ENCODE results near the gene OBP2B.
"Not testable (repeated sequence)": the region's sequence is repeated elsewhere in the genome, so short reads cannot be mapped to it uniquely, and the experiment has no call there.

OBP2B gene

DNA sequence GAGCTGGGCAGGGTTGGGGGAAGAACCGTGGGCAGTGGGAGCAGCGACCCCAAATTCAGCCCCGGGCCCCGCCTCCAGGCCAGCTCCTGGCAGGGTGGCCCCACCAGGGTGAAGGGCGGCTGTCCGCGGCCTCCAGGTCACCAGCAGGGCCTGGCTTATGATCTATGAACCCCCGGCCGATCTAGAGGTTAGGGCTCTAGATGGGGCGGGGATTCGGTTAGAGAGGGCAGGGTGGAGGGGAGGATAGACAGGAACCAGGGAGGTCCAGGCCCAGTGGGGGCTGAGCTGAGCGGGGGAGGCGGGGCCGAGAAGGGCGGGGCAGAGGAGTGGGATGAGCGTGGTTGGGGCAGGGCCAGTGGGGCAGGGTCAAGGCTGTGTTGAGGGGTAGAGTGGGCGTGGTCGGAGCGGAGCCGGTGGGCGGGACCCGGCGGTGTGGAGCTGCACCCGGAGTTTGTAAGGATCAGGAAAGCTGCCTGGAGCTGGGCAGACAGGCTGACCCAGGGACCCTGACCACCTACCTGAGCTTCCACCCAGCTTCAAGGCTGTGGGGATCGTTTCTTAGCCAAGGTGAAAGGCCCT lies 29.3 kb upstream of the OBP2B start:
- no peak for DNase-seq (ENCODE audit: low read depth)

- DNase-seq (ENCODE audit: low read depth), result no peak
These were observed 28.1 kb upstream of the OBP2B start for GRCh38 chr9:133237035-133237731.

- not testable (repeated sequence) for DNase-seq (ENCODE audit: low read depth)
These were observed 27.4 kb upstream of the OBP2B start for GRCh38 chr9:133236291-133237034.

DNA sequence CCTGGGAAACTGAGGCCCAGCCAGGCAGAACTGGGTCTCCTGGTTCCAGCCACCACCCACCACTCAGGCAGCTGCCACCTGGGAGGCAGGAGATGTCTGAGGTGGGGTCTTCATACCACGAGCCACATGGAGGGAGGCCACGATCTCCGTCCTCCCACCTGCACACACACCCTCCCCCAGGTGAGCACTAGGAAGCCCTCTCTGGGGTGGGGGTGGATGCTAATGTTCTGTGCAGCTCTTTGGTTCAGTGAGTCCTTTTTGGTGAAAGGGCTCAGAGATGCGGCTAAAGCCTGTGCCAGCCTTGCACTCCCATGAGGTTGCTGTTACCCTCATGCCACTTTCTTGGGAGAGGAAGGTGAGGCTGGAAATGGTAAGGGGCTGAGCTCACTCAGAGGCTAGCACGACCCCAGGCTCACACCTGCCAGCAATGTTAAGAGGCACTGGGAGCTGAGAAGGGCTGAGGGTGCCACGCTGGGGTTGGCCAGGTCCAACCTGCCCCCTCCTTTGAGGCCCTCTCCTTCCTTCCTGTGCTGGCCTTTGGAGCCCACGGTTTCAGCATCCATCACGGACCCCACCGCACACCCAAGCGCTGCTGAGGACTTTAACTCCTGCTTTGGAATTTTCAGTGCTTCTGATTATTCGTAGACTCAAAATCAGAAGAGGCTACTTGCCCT lies 26.6 kb upstream of the OBP2B start:
- DNase-seq (ENCODE audit: low read depth), result no peak

- no peak for DNase-seq (ENCODE audit: low read depth)
These were observed 25.7 kb upstream of the OBP2B start for GRCh38 chr9:133234577-133235322.

GRCh38 chr9:133233681-133234432 lies 24.8 kb upstream of the OBP2B start:
- no peak for DNase-seq (ENCODE audit: low read depth)

- not testable (repeated sequence) for DNase-seq (ENCODE audit: low read depth)
These were observed 23.0 kb upstream of the OBP2B start for GRCh38 chr9:133231934-133232568.

DNA sequence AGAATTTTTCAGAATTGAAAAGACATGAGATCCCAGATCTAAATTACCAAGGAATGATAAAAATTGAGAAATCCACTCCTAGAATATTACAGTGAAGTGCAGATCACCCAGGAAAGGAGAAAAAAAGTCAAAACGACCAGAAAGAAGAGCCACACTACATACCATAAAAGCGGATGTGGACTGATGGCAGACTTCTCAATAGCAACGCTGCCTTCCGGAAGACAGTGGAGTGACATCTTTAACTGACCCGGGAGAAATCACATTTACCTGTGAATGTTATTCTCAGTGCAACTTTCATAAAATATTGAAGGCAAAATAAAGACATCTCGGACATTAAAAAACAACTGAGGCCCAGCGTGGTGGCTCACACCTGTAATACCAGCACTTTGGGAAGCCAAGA lies 21.5 kb upstream of the OBP2B start:
- not testable (repeated sequence) for DNase-seq (ENCODE audit: low read depth)

DNA sequence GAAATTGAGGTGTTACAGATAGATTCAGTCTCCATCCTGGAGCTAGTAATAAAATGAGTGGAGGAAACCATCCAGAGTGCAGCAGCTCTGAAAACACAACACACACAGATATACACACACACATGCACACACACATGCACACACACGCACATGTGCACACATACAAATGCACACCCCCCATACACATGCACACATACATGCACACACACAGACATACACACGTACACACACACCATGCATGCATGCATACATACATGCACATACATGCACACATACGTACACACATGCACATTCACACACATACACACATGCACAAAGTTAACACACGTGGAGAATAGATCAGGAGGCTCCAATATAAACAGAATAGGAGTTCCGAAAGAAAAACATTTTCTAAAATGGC lies 21.0 kb upstream of the OBP2B start:
- no peak for DNase-seq (ENCODE audit: low read depth)

GRCh38 chr9:133228474-133229193 lies 19.6 kb upstream of the OBP2B start:
- DNase-seq (ENCODE audit: low read depth), result not testable (repeated sequence)

DNA sequence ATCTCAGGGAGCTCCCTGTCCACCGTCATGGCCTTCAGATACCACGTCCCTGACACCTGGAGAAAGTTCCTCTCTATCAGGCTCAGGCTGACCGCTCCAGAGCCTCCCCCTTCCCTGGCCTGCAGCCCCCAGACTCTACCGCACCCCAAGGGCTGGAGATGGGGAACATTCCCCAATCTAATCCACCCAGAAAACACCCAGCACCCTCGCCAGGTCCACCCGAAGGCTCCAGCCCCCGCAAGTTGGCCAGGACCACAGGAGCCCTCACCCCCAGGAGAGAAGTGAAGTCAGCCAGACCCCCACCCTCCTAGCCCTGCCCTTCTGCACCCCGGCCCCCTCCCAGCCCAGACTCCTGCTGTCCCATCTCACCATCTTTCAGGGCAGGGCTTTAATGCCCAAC lies 18.9 kb upstream of the OBP2B start:
- DNase-seq (ENCODE audit: low read depth), result not testable (repeated sequence)

DNA sequence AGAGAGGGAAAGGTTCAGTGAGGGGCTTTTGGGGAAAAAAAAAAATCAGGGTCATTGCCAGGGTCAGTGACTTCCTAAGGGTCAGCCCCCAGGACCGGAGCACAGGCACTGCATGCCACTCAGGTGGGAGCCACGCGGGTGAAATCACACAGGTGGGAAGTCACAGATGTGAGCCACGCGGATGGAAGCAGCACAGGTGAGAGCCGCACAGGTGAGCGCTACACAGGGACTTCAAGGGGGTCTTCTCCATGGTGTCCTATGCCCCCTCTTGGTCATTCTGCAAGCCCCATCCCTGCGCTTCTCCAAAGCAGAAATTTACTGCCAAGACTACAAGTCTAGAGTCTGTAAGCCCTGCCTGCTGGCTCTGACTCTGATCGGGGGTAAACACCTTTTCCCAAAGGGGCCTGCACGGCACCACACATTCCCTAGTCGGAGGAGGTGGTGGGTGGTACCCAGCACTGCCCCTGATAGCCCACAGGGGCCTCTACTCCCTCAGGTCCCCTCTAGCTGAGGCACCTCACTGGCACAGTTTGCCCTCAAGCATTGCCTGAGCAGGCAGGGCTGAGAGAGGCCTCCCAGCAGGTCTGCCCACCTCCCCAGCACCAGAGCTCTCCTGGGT lies 18.3 kb upstream of the OBP2B start:
- no peak for DNase-seq (ENCODE audit: low read depth)

DNA sequence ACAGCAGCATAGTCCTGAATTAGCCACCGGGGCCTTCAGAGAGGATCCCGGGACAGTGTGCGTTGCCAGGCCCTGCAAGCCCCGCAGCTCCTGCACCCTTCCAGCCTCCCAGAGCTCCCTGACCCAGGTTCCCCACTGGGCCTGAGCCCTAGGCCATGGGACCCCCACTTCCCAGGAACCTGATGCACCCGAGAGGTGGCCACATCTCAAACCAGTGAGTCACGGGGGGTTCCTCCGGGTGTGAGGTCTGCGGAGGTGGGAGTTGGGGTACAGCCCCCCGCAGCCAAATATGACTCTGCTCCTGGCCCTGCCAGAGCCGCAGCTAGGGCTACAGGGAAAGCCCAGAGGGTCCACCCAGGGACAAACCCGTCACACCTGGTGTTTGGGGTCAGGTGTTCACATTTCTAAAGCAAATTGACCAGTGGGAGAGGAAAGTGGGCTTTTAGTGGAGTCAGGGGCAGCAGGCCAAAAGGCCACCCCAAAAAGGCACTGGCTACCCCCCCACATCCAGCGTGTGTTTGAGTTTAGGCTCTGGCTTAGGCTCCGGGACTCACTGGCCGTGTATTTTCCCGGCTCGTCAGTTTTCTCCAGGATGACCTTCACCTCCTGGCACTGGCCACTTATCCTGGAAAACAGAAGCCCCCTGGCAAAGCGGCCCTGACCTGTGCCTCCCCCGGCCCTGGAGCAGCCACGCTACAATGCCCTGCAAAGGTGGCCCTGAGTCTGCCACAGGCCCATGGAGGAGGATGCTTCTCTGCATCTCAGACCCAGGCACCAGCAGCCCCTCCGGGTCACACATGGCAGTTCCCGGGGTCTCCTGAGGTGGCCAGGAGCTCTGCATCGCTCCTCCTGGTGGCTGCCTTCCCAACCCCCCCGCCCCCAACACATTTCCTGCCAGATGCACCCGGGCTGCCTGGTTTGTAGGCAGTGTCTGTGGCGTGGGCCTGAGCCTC lies 17.4 kb upstream of the OBP2B start:
- no peak for DNase-seq (ENCODE audit: low read depth)

DNA sequence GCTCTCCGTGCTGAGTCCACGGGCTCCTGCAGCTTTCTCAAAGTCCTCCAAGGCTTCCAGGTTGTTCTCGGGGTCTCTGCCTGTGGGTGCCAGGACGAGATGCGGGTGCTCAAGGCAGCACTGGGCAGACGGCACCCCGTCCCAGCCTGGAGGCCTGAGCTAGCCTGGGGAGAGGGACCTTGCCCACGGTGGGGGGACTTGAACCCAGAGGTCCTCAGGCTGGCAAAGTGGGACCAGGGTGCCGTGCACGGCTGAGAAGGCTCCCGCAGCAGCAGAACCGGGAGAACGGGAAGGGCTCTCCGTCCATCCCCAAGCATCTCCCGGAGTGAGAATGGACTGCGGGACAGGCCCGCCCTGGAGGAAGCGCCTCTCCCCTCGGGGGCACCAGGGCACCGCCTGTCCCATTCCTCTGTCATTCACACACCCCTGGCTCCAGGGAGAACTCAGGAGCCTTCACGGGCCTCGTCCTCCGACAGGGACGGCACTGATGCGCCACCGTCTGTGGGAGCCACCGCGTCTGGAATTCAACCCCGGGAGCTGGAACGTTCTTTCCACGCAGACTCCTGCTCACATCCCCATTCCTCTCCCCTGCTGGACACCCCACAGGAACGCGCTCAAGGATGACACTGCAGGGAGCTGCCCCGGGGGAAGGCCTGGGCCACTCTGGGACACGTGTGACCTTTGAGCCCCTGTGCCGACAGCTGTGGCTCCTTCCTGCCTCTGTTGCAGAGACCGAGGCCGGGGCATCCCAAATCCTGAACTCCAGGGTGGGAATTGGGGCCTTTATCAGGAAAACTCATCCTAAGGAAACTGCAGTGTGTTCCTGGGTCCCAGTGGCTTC lies 16.3 kb upstream of the OBP2B start:
- DNase-seq (ENCODE audit: low read depth), result no peak

DNA sequence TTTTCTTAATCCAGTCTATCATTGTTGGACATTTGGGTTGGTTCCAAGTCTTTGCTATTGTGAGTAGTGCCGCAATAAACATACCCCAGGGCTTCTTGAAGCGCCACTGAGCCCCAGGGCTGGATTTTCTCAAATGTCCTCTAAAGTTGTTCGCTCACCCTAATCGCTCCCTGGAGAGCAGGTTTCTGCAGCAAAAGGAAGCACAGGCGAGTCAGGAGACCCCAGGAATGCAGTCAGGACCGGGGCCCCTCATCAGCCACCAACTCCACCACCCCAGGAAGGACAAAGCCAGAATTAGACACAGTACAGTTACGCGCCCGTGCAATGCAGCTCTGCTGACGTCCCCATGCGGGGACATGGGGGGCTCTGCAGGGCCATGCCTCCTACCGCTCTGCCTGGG lies 15.7 kb upstream of the OBP2B start:
- DNase-seq (ENCODE audit: low read depth), result no peak

DNA sequence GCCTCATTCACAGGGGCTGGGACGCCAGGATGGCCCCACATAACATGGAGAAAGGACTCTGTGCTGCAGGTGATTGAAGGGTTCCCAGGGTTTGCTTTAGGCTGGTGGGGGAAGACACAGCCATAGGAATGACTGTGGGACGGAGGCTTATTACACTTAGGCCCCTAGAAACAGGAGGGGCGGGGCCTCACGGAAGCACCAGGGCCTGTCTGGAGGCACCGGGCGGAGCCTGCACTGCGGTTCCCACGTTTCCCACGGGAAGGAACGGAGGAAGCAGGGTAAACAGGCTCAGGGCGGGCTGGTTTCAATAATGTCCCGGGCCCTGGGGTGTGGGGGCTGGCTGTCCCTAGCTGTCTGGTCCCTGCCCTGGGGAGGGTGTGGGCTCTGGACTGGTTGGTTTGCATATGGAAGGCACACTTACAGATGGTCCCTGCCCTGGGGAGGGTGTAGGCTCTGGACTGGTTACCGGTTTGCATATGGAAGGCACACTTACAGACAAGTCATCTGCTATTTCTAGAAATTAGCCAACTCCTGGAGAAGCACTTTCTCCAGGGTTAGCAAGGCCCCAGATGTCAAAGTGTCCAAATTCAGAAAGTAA lies 14.2 kb upstream of the OBP2B start:
- DNase-seq (ENCODE audit: low read depth), result not testable (repeated sequence)

- not testable (repeated sequence) for DNase-seq (ENCODE audit: low read depth)
These were observed 12.9 kb upstream of the OBP2B start for GRCh38 chr9:133221994-133222393.

Measured in stimulated activated CD4-positive, alpha-beta T cell treated with anti-CD3 and anti-CD28 coated beads, Interleukin-2, amount 100 ng/mL, for 4 hours (primary cell).